H7 (cell line): ENCODE data around the gene ZNF613. TPM values are rescaled to one million over a fixed set of nuclear protein-coding genes. Genes with fewer than 3 reads are reported as not detected.
"Not testable (repeated sequence)": the region's sequence is repeated elsewhere in the genome, so short reads cannot be mapped to it uniquely, and the experiment has no call there.

ENCODE experiments used
- DNase-seq: peaks from one replicate; pipeline ENCODE4 v3.0.0; 2012
- H3K27me3 ChIP-seq: 2 replicates; pipeline ENCODE4 v1.6.0; 2011; ENCODE audit warnings: mild to moderate bottlenecking, low read length; ENCODE audit not compliant: control insufficient read depth, insufficient read depth
- H3K36me3 ChIP-seq: replicated peaks from 2 replicates; pipeline ENCODE4 v1.5.1; 2011; ENCODE audit warnings: low read length; ENCODE audit not compliant: control insufficient read depth, insufficient read depth
- H3K4me3 ChIP-seq: 2 replicates; pipeline ENCODE4 v1.5.1; 2011; ENCODE audit warnings: low read depth, mild to moderate bottlenecking, control low read depth, low read length, moderate library complexity; ENCODE audit not compliant: insufficient read depth
- total RNA-seq: library from RNA; depleted of rRNA; stranded (reverse); fragments of >200 nt; shearing (Covaris generic); gene quantifications from 2 replicates; pipeline ENCODE4 v1.2.3, GENCODE V29; 2014

The ZNF613 gene
- total RNA-seq, 1 experiment from 2014 or later, result 7.9 TPM

- no peak overlapping the region for H3K4me3 ChIP-seq
- no peaks in the 10 kb centered on the region for H3K36me3 ChIP-seq
- no peak for DNase-seq
- no peaks in the 10 kb centered on the region for H3K27me3 ChIP-seq
These were observed 11.9 kb upstream of the ZNF613 start for GRCh38 chr19:51915324-51915867.

GRCh38 chr19:51916167-51916566, 11.1 kb upstream of the ZNF613 start:
- Histone ChIP-seq H3K36me3 (no peaks in the 10 kb centered on the region), H3K4me3 (no peak overlapping the region), H3K27me3 (no peaks in the 10 kb centered on the region)
- DNase-seq, result no peak

- Histone ChIP-seq H3K36me3 (no peaks in the 10 kb centered on the region), H3K4me3 (no peak overlapping the region), H3K27me3 (no peaks in the 10 kb centered on the region)
- DNase-seq, result no peak
These were observed 7.7 kb upstream of the ZNF613 start for GRCh38 chr19:51919606-51920005.

- no peak for DNase-seq
- no peak overlapping the region for H3K4me3 ChIP-seq
- H3K36me3 ChIP-seq, result no peaks in the 10 kb centered on the region
- no peaks in the 10 kb centered on the region for H3K27me3 ChIP-seq
These were observed 5.3 kb upstream of the ZNF613 start for GRCh38 chr19:51921949-51922348.

- no peak for DNase-seq
- H3K36me3 ChIP-seq, result no peaks in the 10 kb centered on the region; the same call in 1 of the 2 replicates
- peak overlapping the region; percentile 84 for H3K4me3 ChIP-seq
- no peaks in the 10 kb centered on the region for H3K27me3 ChIP-seq
These were observed 867 bp upstream of the ZNF613 start for GRCh38 chr19:51926426-51926783.

GRCh38 chr19:51927859-51928258, 587 bp downstream of the ZNF613 start:
- DNase-seq, result no peak
- no peaks in the 10 kb centered on the region for H3K27me3 ChIP-seq
- H3K4me3 ChIP-seq, result peak overlapping the region; percentile 84
- H3K36me3 ChIP-seq, result peaks cover 3% of the 10 kb centered on the region

GRCh38 chr19:51931921-51932320, 4.6 kb downstream of the ZNF613 start:
- no peak for DNase-seq
- no peak overlapping the region for H3K4me3 ChIP-seq
- H3K36me3 ChIP-seq, result peaks cover 16% of the 10 kb centered on the region
- H3K27me3 ChIP-seq, result no peaks in the 10 kb centered on the region

- DNase-seq, result no peak
- no peaks in the 10 kb centered on the region for H3K27me3 ChIP-seq
- no peak overlapping the region for H3K4me3 ChIP-seq
- H3K36me3 ChIP-seq, result peaks cover 54% of the 10 kb centered on the region
These were observed 11.7 kb downstream of the ZNF613 start for GRCh38 chr19:51938936-51939335.

GRCh38 chr19:51944798-51945552, 17.7 kb downstream of the ZNF613 start:
- no peak for DNase-seq
- Histone ChIP-seq H3K27me3 (no peaks in the 10 kb centered on the region), H3K4me3 (no peak overlapping the region), H3K36me3 (peaks cover 51% of the 10 kb centered on the region)

- no peak for DNase-seq
- Histone ChIP-seq H3K4me3 (no peak overlapping the region), H3K36me3 (peaks cover 36% of the 10 kb centered on the region), H3K27me3 (no peaks in the 10 kb centered on the region)
These were observed 19.3 kb downstream of the ZNF613 start for GRCh38 chr19:51946602-51947001.

GRCh38 chr19:51948975-51949374, 21.7 kb downstream of the ZNF613 start:
- DNase-seq, result no peak
- H3K36me3 ChIP-seq, result peaks cover 19% of the 10 kb centered on the region
- no peaks in the 10 kb centered on the region for H3K27me3 ChIP-seq
- H3K4me3 ChIP-seq, result no peak overlapping the region

- H3K36me3 ChIP-seq, H3K27me3 ChIP-seq, H3K4me3 ChIP-seq, DNase-seq: not testable (repeated sequence)
These were observed 30.6 kb downstream of the ZNF613 start for GRCh38 chr19:51957846-51958245.

GRCh38 chr19:51959791-51960190, 32.5 kb downstream of the ZNF613 start:
- Histone ChIP-seq H3K4me3 (no peak overlapping the region), H3K27me3 (no peaks in the 10 kb centered on the region), H3K36me3 (no peaks in the 10 kb centered on the region)
- no peak for DNase-seq

- not testable (repeated sequence) for H3K4me3 ChIP-seq
These were observed 33.5 kb downstream of the ZNF613 start for GRCh38 chr19:51960621-51961233.

GRCh38 chr19:51965583-51965982, 38.3 kb downstream of the ZNF613 start:
- H3K27me3 ChIP-seq, result no peaks in the 10 kb centered on the region
- H3K4me3 ChIP-seq, result no peak overlapping the region
- peaks cover 15% of the 10 kb centered on the region for H3K36me3 ChIP-seq
- no peak for DNase-seq

More at GRCh38 chr19:51960621-51961233, 33.5 kb downstream of the ZNF613 start:
- not testable (repeated sequence) for H3K36me3 ChIP-seq, DNase-seq, H3K27me3 ChIP-seq
